ENCODE measurements around the gene YRDC.

GRCh38 chr1:37851782-37852210 is 43.8 kb upstream of the YRDC start:
- no peak for TF ChIP-seq CTCF (IDR thresholded peaks at IDR 0.05; ENCODE audit: low read depth, low read length)
- no peak for TF ChIP-seq EZH2phosphoT487 (IDR thresholded peaks at IDR 0.05; ENCODE audit: low read depth)

All from OCI-LY3 (cell line).